Panc1 (cell line): ENCODE measurements around the gene TULP4.

Source experiments
- POLR2AphosphoS5 ChIP-seq: IDR thresholded peaks from 2 replicates; pipeline ENCODE4 v1.6.1; 2012; ENCODE audit warnings: mild to moderate bottlenecking, low read depth, low read length, moderate library complexity
- REST ChIP-seq, 2 experiments: IDR thresholded peaks; 2 replicates each; pipeline ENCODE4 v1.6.1; 2011 to 2012; ENCODE audit warnings: low read depth in 2 of 2, control low read depth in 1 of 2, low read length in 1 of 2, mild to moderate bottlenecking in 1 of 2, moderate library complexity in 1 of 2; ENCODE audit not compliant: insufficient read depth in 1 of 2
- SIN3A ChIP-seq: IDR thresholded peaks from 2 replicates; pipeline ENCODE4 v1.6.1; 2012; ENCODE audit warnings: low read depth, mild to moderate bottlenecking, low read length, moderate library complexity, borderline replicate concordance; ENCODE audit not compliant: insufficient read depth
- TF ChIP-seq, protein P1 (sequence below): fragments of 450-650 bp; IDR thresholded peaks from 2 replicates; pipeline ENCODE4 v1.5.1; 2017; ENCODE audit warnings: mild to moderate bottlenecking

DNA sequence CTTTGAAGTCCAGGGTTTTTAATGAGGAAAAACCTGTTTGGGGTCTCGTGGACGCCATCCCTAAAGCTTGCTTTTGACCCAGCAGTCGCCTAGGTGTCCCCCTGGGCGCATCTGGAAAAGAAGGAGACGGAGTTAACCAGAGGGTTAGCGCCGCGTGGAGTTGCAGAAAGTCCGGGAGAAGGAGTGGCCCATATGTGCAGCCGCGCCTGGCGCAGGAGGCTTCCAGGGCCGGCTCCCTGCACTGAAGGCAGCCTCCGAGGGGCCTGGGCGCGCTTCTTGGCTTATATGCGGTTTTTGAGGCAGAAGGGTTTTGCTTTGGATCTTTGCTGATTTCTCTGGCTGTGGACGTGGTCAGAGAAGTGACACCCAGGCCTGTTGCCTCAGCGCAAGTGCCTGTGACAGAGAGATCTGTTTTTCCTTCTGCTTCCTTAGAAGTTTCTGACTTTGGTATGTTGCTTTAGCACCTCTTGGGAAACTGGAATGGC, 248.6 kb downstream of the TULP4 start:
- TF ChIP-seq, protein P1, sequence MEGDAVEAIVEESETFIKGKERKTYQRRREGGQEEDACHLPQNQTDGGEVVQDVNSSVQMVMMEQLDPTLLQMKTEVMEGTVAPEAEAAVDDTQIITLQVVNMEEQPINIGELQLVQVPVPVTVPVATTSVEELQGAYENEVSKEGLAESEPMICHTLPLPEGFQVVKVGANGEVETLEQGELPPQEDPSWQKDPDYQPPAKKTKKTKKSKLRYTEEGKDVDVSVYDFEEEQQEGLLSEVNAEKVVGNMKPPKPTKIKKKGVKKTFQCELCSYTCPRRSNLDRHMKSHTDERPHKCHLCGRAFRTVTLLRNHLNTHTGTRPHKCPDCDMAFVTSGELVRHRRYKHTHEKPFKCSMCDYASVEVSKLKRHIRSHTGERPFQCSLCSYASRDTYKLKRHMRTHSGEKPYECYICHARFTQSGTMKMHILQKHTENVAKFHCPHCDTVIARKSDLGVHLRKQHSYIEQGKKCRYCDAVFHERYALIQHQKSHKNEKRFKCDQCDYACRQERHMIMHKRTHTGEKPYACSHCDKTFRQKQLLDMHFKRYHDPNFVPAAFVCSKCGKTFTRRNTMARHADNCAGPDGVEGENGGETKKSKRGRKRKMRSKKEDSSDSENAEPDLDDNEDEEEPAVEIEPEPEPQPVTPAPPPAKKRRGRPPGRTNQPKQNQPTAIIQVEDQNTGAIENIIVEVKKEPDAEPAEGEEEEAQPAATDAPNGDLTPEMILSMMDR = no peak
- no peak for TF ChIP-seq REST (IDR thresholded peaks at IDR 0.05; ENCODE audit: insufficient read depth in 1 of 2, low read depth in 2 of 2, low read length in 1 of 2)
- no peak for TF ChIP-seq POLR2AphosphoS5
- no peak for TF ChIP-seq SIN3A
